Glutamatergic neuron (in vitro differentiated cells): ENCODE measurements around the gene DLD. TPM values are rescaled to one million over a fixed set of nuclear protein-coding genes. Genes with fewer than 3 reads are reported as not detected.
A peak's percentile ranks its signal among the peaks of the same experiment; 100 is the strongest.
"Not testable (repeated sequence)": the region's sequence is repeated elsewhere in the genome, so short reads cannot be mapped to it uniquely, and the experiment has no call there.

ENCODE experiments used
- DNase-seq: peaks from one replicate; pipeline ENCODE4 v3.0.0; 2022
- H3K27ac Mint-ChIP-seq: one replicate; pipeline ENCODE4 v1.8.0; 2020; ENCODE audit warnings: mild to moderate bottlenecking, mixed read lengths, inconsistent platforms; ENCODE audit not compliant: unreplicated experiment
- H3K27me3 Mint-ChIP-seq: one replicate; pipeline ENCODE4 v1.8.0; 2020; ENCODE audit warnings: mild to moderate bottlenecking, moderate library complexity, mixed read lengths, inconsistent platforms; ENCODE audit not compliant: unreplicated experiment
- H3K36me3 Mint-ChIP-seq: one replicate; pipeline ENCODE4 v1.8.0; 2020; ENCODE audit warnings: mild to moderate bottlenecking, mixed read lengths, inconsistent platforms; ENCODE audit not compliant: unreplicated experiment
- H3K4me1 Mint-ChIP-seq: one replicate; pipeline ENCODE4 v1.8.0; 2020; ENCODE audit warnings: mild to moderate bottlenecking, low read depth, mixed read lengths, inconsistent platforms; ENCODE audit not compliant: unreplicated experiment
- H3K4me3 Mint-ChIP-seq: one replicate; pipeline ENCODE4 v1.8.0; 2020; ENCODE audit warnings: mild to moderate bottlenecking, mixed read lengths, inconsistent platforms; ENCODE audit not compliant: unreplicated experiment
- H3K9me3 Mint-ChIP-seq: one replicate; pipeline ENCODE4 v1.8.0; 2020; ENCODE audit warnings: mild to moderate bottlenecking, moderate library complexity, mixed read lengths, inconsistent platforms; ENCODE audit not compliant: unreplicated experiment
- CTCF ChIP-seq: fragments of 200-600 bp; sonication (generic); IDR thresholded peaks from one replicate; pipeline ENCODE4 v1.5.0; 2021; ENCODE audit not compliant: partially characterized antibody, unreplicated experiment
- total RNA-seq: library from RNA; stranded (reverse); fragmentation: NEBNext Ultra II Directional; extraction: Animal tissue kit (Norgen Biotek cat#: 25700); gene quantifications from one replicate; pipeline ENCODE4 v1.2.1, GENCODE V29; 2021; ENCODE audit not compliant: unreplicated experiment

The DLD gene
- total RNA-seq, 1 donor from 2014 or later = 75.9 TPM

DNA sequence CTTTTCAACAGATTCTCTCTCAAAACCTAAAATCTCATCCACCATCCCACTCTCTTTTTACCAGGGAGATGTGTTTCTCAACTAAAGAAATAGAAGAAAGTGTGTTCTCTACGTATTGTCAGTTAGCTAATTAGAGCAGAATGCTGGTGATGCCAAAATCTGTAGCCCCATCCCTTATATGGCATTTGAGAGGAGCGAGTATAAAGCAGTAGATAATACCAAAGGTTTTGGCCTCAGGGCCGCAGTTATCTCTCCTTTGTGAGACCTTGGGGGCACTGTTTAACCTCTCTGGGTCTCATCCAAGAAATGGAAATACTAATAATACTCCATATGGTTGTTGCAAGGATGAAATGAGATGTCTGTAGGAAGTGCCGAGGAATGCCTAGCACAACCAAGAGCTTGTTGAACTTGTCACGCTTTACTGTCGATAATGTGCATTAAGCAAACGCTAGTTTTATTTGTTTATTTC, 456 bp upstream of the DLD start:
- H3K27ac Mint-ChIP-seq = peak overlapping the region; percentile 98
- peaks cover 14% of the 10 kb centered on the region for H3K4me1 Mint-ChIP-seq
- no peak for DNase-seq
- peaks cover 9% of the 10 kb centered on the region for H3K9me3 Mint-ChIP-seq
- H3K4me3 Mint-ChIP-seq = peak overlapping the region; percentile 99
- no peak for TF ChIP-seq CTCF
- no peaks in the 10 kb centered on the region for H3K36me3 Mint-ChIP-seq
- peaks cover 3% of the 10 kb centered on the region for H3K27me3 Mint-ChIP-seq

GRCh38 chr7:107891636-107892366, 818 bp downstream of the DLD start:
- H3K4me3 Mint-ChIP-seq = peak overlapping the region; percentile 99
- DNase-seq = no peak
- H3K36me3 Mint-ChIP-seq = no peaks in the 10 kb centered on the region
- peak overlapping the region; percentile 20 for H3K27ac Mint-ChIP-seq
- H3K4me1 Mint-ChIP-seq = peaks cover 17% of the 10 kb centered on the region
- peaks cover 3% of the 10 kb centered on the region for H3K27me3 Mint-ChIP-seq
- no peak for TF ChIP-seq CTCF
- peaks cover 9% of the 10 kb centered on the region for H3K9me3 Mint-ChIP-seq

- Mint-ChIP-seq H3K4me1 (peaks cover 17% of the 10 kb centered on the region), H3K4me3 (peak overlapping the region; percentile 99)
- H3K36me3 Mint-ChIP-seq, H3K27me3 Mint-ChIP-seq, H3K27ac Mint-ChIP-seq, H3K9me3 Mint-ChIP-seq, DNase-seq: not testable (repeated sequence)
Observed at GRCh38 chr7:107892367-107892741, 1.4 kb downstream of the DLD start.

DNA sequence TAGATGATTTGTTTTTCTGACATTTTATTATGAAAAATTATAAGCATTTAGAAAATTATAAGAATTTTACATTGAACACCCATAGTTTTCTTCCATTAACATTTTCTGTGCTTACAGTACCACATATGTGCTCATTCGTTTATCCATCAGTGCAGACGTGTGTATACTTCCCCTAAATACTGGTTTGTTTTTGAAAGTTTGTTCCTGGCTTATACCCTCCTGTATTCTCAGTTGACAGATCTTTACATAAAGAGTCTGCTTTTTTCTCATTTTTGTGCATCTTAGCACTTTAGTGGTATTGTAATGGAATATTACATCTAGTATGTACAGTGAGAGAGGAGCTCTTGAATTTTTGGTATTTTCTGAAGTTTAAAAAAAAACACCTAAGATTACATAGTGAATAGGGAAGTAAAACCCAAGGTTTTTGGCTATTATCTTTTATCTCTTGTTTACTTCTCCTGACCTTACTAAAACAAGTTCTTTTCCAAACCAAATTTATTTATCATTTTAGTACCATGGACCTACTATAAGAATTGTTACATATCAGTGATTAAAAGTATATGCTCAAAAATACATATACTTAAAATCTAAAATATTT, 8.1 kb downstream of the DLD start:
- no peak overlapping the region for H3K27ac Mint-ChIP-seq
- DNase-seq = no peak
- no peaks in the 10 kb centered on the region for H3K36me3 Mint-ChIP-seq
- no peaks in the 10 kb centered on the region for H3K27me3 Mint-ChIP-seq
- peaks cover 3% of the 10 kb centered on the region for H3K4me1 Mint-ChIP-seq
- no peak overlapping the region for H3K4me3 Mint-ChIP-seq
- TF ChIP-seq CTCF = no peak
- no peaks in the 10 kb centered on the region for H3K9me3 Mint-ChIP-seq

DNA sequence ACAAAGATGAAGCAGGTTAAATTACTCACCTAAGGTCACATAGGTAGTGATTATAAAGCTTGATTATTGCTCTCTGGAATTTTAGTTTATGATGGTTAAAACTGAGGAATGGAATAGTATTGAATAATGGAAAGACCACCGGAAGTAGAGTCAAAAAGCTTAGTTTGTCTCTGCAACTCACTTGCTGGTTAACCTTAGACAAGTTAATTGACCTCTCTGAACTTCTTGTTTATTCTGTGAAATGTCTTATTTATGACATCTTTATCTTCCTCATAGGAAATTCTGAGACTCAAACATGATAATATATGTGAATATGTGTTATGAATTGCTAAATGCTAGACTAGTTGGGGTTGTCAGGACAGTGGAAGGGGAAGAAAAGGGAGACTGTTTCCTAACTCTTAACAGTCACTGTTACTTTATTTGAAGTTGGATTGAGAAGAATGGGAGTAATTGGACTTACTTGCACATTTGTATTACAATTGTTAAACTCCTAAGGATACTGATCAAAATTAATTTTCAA, 9.6 kb downstream of the DLD start:
- H3K36me3 Mint-ChIP-seq = no peaks in the 10 kb centered on the region
- no peak for DNase-seq
- no peaks in the 10 kb centered on the region for H3K27me3 Mint-ChIP-seq
- TF ChIP-seq CTCF = no peak
- no peak overlapping the region for H3K4me3 Mint-ChIP-seq
- H3K4me1 Mint-ChIP-seq = peaks cover 3% of the 10 kb centered on the region
- no peak overlapping the region for H3K27ac Mint-ChIP-seq
- H3K9me3 Mint-ChIP-seq = no peaks in the 10 kb centered on the region
